AG09319 (cell line): ENCODE results near the gene SETSIP.

Experiments
- DNase-seq: peaks from one replicate; pipeline ENCODE4 v3.0.0-alpha.2; 2010; ENCODE audit warnings: low read depth; ENCODE audit errors: extremely low read depth
- CTCF ChIP-seq: IDR thresholded peaks from 2 replicates; pipeline ENCODE4 v1.5.1; 2011; ENCODE audit warnings: low read depth, mild to moderate bottlenecking, inconsistent platforms, low read length, moderate library complexity

SETSIP gene, protein sequence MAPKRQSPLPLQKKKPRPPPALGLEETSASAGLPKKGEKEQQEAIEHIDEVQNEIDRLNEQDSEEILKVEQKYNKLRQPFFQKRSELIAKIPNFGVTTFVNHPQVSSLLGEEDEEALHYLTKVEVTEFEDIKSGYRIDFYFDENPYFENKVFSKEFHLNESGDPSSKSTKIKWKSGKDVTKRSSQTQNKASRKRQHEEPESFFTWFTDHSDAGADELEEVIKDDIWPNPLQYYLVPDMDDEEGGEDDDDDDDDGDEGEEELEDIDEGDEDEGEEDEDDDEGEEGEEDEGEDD

GRCh38 chr1:92075311-92075710, at the start of gene SETSIP:
Gene SETSIP, minus strand, starts transcription at chr1:92075411. Its CDS starts 0 bp downstream, at chr1:92075411.
- no peak for TF ChIP-seq CTCF
- DNase-seq: no peak

DNA sequence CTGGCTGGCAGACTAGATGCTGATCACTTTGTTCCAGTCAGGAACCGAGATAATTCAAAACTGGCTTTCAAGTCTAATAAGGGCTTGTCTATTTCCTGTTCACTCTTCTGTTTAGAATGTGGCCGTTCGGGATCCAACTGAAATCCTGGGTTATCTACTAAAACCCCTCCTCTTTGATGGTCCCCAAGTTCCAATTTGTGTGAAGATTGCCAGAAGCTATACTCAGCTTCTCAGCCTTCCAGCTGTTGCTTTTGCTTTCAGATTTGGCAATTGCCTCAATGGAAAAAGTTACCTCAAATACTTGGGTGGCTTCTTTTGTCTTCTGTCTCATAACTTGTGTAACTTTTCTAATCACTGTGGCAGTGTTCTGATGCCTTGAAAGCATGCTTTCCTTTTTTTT, 48.7 kb upstream of the SETSIP start:
- TF ChIP-seq CTCF: no peak
- no peak for DNase-seq

GRCh38 chr1:92118826-92119225, 43.6 kb upstream of the SETSIP start:
- TF ChIP-seq CTCF: no peak
- no peak for DNase-seq

DNA sequence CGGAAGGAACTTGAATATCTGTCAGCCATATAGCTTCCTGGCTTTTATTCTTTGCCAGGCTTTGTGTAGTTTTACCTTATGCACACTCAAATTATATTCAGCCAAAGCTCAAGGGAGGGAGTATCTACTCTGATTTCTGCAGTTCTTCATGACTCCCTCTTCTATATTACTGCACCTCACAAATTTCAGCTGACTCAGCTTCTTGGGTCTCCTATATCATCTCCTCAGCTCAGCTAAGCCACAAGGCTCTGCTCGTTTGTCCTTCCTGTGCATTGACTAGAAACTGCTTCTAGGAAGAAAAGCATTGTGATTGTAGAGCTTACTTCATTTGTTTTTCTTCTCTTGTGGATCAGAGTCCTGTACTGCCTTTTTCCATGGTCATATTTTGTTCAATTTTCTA, 42.3 kb upstream of the SETSIP start:
- no peak for DNase-seq
- no peak for TF ChIP-seq CTCF

DNA sequence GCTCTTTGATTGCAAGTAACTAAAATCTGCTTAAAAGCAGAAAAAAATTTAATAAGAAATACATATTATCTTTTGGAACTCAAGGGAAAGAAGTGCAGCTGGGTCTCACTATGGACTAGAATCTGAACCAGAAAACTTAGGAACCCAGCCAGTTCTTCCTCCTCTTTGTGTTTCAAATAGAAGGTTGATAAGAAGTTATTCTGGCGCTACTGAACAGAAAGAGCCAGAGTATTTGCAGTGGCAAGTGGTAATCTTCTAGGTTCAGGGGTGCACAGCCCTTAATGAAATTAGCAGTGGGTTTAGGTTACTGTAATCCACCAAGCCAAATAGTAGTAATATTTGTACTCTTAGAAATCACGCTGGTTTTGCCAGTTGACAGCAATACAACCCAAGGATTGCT, 33.4 kb upstream of the SETSIP start:
- no peak for DNase-seq
- no peak for TF ChIP-seq CTCF

GRCh38 chr1:92105546-92106081, 30.4 kb upstream of the SETSIP start:
- TF ChIP-seq CTCF: no peak
- no peak for DNase-seq

- TF ChIP-seq CTCF: no peak
- no peak for DNase-seq
Observed at GRCh38 chr1:92096317-92096716, 21.1 kb upstream of the SETSIP start.
